HEK293 (cell line): Measurements from ENCODE around the gene WASHC4.

Source experiments
- KLF16 ChIP-seq: fragments of 450-650 bp; formaldehyde crosslinking; IDR thresholded peaks from 2 replicates; pipeline ENCODE4 v1.5.1; 2017; ENCODE audit warnings: missing biosample characterization, missing genetic modification characterization
- KLF9 ChIP-seq: fragments of 450-650 bp; formaldehyde crosslinking; IDR thresholded peaks from 2 replicates; pipeline ENCODE4 v1.5.1; 2016; ENCODE audit warnings: missing biosample characterization, missing genetic modification characterization, low read depth
- ZNF24 ChIP-seq: fragments of 450-650 bp; formaldehyde crosslinking; IDR thresholded peaks from 2 replicates; pipeline ENCODE4 v1.5.1; 2016; ENCODE audit warnings: missing biosample characterization, missing genetic modification characterization
- TF ChIP-seq, protein P1 (sequence below): sonication (generic); formaldehyde crosslinking; IDR thresholded peaks from 2 replicates; pipeline ENCODE4 v1.8.1; 2022; ENCODE audit warnings: mild to moderate bottlenecking, moderate library complexity, missing genetic modification reagents

DNA sequence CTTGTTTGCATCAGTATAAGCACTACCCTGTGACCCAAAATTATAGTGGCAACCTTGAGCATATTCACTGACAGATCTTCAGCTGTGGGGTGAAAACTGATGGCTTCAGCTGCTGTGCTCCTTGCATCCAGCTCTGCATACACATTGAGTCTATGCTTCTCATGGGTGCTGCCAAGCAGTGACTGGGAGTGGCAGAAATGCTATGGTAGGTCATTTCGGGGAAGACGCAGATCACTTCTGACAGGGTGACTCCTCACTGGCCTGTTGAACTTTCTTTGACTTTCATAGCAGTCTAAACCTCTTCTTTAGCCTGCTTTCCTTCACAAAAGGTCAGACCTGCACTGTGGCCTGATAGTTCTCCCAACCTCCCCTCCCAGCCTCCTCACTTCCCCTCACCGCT is 17.7 kb upstream of the WASHC4 start:
- TF ChIP-seq ZNF24 (no peak), KLF9 (tag by site-specific recombination) (no peak), KLF16 (tag by site-specific recombination) (no peak)
- TF ChIP-seq, protein P1, sequence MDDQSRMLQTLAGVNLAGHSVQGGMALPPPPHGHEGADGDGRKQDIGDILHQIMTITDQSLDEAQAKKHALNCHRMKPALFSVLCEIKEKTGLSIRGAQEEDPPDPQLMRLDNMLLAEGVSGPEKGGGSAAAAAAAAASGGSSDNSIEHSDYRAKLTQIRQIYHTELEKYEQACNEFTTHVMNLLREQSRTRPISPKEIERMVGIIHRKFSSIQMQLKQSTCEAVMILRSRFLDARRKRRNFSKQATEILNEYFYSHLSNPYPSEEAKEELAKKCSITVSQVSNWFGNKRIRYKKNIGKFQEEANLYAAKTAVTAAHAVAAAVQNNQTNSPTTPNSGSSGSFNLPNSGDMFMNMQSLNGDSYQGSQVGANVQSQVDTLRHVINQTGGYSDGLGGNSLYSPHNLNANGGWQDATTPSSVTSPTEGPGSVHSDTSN (CRISPR knock-in tag): no peak
